Activated T-helper 17 cell treated with anti-CD3 and anti-CD28 coated beads, Interleukin-2, amount 50 U/mL, for 72 hours (primary cell): ENCODE measurements around the gene GBP1. TPM values are rescaled to one million over a fixed set of nuclear protein-coding genes. Genes with fewer than 3 reads are reported as not detected.
"Not testable (repeated sequence)": the region's sequence is repeated elsewhere in the genome, so short reads cannot be mapped to it uniquely, and the experiment has no call there.

ENCODE experiments used
- ATAC-seq: fragments of 150-1000 bp; cut with Tn5 transposase; replicated peaks from 2 replicates; pipeline ENCODE4 v1.10.0; 2021; ENCODE audit warnings: mild to moderate bottlenecking, moderate library complexity
- H3K27ac Mint-ChIP-seq: one replicate; pipeline ENCODE4 v1.8.0; 2022; ENCODE audit warnings: mixed read lengths
- H3K27me3 Mint-ChIP-seq: one replicate; pipeline ENCODE4 v1.8.0; 2022; ENCODE audit warnings: mixed read lengths
- H3K36me3 Mint-ChIP-seq: one replicate; pipeline ENCODE4 v1.8.0; 2022; ENCODE audit warnings: low read depth, mild to moderate bottlenecking, mixed read lengths
- H3K4me1 Mint-ChIP-seq: one replicate; pipeline ENCODE4 v1.8.0; 2022; ENCODE audit warnings: mixed read lengths
- H3K4me3 Mint-ChIP-seq: one replicate; pipeline ENCODE4 v1.8.0; 2022; ENCODE audit warnings: mild to moderate bottlenecking, mixed read lengths
- H3K9me3 Mint-ChIP-seq: one replicate; pipeline ENCODE4 v1.8.0; 2022; ENCODE audit warnings: mixed read lengths
- total RNA-seq, 2 donors: library from RNA; stranded (reverse); gene quantifications; one replicate each; pipeline ENCODE4 v1.2.3, GENCODE V29; 2022

Gene GBP1
- total RNA-seq: 10 to 100 TPM; 56.7 to 83.7 TPM

GRCh38 chr1:89065079-89065868 is at the start of gene GBP1:
Gene GBP1, minus strand, starts transcription at chr1:89065208. Its CDS starts 1,974 bp downstream, at chr1:89063234.
- H3K36me3 Mint-ChIP-seq: peaks cover 36% of the 10 kb centered on the region
- H3K4me1 Mint-ChIP-seq: peaks cover 20% of the 10 kb centered on the region
- H3K4me3 Mint-ChIP-seq: peak within 1 kb of the TSS; percentile 96
- H3K27me3 Mint-ChIP-seq: no peaks in the 10 kb centered on the region
- H3K9me3 Mint-ChIP-seq: no peaks in the 10 kb centered on the region
- peak; percentile 75 for ATAC-seq
- peak within 1 kb of the TSS; percentile 88 for H3K27ac Mint-ChIP-seq

- H3K27me3 Mint-ChIP-seq: no peaks in the 10 kb centered on the region
- ATAC-seq: peak; percentile 61
- peak overlapping the region; percentile 36 for H3K4me3 Mint-ChIP-seq
- H3K36me3 Mint-ChIP-seq: no peaks in the 10 kb centered on the region
- H3K9me3 Mint-ChIP-seq: no peaks in the 10 kb centered on the region
- peaks cover 30% of the 10 kb centered on the region for H3K4me1 Mint-ChIP-seq
- H3K27ac Mint-ChIP-seq: peak overlapping the region; percentile 84
These were observed 49.7 kb upstream of the GBP1 start for GRCh38 chr1:89114662-89115061.

GRCh38 chr1:89112871-89113613 is 48.0 kb upstream of the GBP1 start:
- Mint-ChIP-seq H3K9me3 (no peaks in the 10 kb centered on the region), H3K4me3 (no peak overlapping the region), H3K36me3 (no peaks in the 10 kb centered on the region), H3K27me3 (no peaks in the 10 kb centered on the region), H3K4me1 (peaks cover 32% of the 10 kb centered on the region), H3K27ac (peak overlapping the region; percentile 33)
- ATAC-seq: no peak

GRCh38 chr1:89104687-89105086 is 39.7 kb upstream of the GBP1 start:
- H3K27me3 Mint-ChIP-seq: no peaks in the 10 kb centered on the region
- peak; percentile 5 for ATAC-seq
- H3K4me3 Mint-ChIP-seq: no peak overlapping the region
- H3K9me3 Mint-ChIP-seq: peaks cover 3% of the 10 kb centered on the region
- peaks cover 12% of the 10 kb centered on the region for H3K4me1 Mint-ChIP-seq
- peak overlapping the region; percentile 56 for H3K27ac Mint-ChIP-seq
- H3K36me3 Mint-ChIP-seq: no peaks in the 10 kb centered on the region

DNA sequence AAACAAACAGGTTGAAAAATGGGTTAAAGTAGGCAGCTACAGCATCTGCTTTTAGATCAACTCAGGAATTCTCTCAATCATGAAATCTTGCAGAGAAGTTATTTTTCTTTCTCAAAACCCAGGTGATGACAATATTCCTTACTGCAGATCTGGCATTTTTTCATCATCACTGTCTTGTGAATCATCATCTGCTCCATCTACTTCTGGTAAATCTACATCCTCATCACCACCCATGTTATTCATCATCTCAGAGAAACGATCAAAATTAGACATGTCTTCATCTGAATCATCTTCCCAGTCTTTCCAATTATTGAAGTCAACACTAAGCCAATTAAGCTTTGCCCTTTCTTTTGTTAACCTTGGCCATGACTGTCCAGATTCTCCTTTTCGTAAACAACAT is 39.1 kb upstream of the GBP1 start:
- Mint-ChIP-seq H3K9me3 (peaks cover 3% of the 10 kb centered on the region), H3K4me1 (peaks cover 11% of the 10 kb centered on the region), H3K27ac (peak overlapping the region; percentile 56), H3K4me3 (no peak overlapping the region), H3K27me3 (no peaks in the 10 kb centered on the region), H3K36me3 (no peaks in the 10 kb centered on the region)
- peak; percentile 76 for ATAC-seq

DNA sequence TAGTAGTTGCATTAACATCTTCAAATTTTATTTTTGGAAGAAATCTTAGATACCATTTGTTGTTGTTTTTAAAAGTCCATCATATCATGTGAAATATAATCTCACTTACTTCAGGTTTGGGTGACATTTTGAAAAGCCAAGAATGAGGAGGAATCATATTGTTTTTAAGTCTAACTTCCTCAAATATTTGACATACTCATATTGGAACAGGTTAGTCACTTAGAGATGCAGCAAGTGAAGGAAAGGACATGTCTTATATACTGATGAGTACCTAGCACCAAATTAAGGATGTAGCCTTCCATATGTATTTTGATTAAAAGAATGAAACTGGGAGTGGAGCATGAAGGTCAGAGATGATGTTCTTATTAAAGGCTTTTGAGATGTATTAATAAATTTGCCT is 37.0 kb upstream of the GBP1 start:
- no peak overlapping the region for H3K27ac Mint-ChIP-seq
- no peaks in the 10 kb centered on the region for H3K27me3 Mint-ChIP-seq
- ATAC-seq: peak; percentile 38
- no peak overlapping the region for H3K4me3 Mint-ChIP-seq
- H3K9me3 Mint-ChIP-seq: peaks cover 7% of the 10 kb centered on the region
- no peaks in the 10 kb centered on the region for H3K36me3 Mint-ChIP-seq
- H3K4me1 Mint-ChIP-seq: peaks cover 6% of the 10 kb centered on the region

DNA sequence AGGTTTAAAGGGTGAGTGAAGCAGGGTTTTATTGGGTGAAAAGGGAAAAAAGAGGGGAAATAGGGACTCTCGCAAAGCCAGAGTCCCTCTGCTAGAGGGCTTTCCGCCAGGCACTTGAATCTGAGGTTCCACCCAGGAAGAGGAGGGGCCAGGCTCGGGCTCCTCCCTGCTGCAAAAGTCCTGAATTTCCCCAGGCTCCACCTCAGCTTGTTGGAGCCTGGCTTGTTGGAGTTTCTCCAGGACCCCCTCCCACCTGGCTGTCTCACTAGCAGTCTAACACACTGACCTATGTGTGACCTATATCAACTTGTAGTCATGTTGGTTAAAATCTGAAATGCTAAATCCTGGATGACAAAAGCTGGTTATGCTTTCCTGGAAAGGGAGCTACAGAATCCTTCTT is 35.4 kb upstream of the GBP1 start:
- H3K36me3 Mint-ChIP-seq: no peaks in the 10 kb centered on the region
- no peak overlapping the region for H3K27ac Mint-ChIP-seq
- peaks cover 4% of the 10 kb centered on the region for H3K9me3 Mint-ChIP-seq
- ATAC-seq: no peak
- no peak overlapping the region for H3K4me3 Mint-ChIP-seq
- H3K4me1 Mint-ChIP-seq: peaks cover 5% of the 10 kb centered on the region
- H3K27me3 Mint-ChIP-seq: no peaks in the 10 kb centered on the region

DNA sequence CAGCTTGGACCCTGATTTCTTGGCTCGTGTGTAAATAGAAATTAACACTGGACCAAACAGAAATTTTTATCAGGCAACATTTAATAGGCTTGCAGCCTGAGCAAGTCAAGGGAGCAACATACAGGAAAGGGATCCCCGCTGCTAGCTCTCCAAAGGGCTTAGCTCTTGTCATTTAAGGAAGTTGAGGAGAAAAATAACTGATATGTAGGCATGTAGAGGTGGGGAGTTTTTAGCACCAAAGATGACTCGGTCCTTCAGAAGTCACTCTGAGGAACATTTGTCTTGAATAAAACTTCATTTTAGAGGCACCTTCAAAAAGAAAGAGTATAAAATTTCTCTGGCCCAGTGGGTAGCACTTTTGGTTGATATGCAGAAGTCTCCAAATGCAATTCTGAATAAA is 33.8 kb upstream of the GBP1 start:
- H3K9me3 Mint-ChIP-seq: peaks cover 4% of the 10 kb centered on the region
- no peaks in the 10 kb centered on the region for H3K27me3 Mint-ChIP-seq
- no peak overlapping the region for H3K4me3 Mint-ChIP-seq
- ATAC-seq: no peak
- H3K27ac Mint-ChIP-seq: no peak overlapping the region
- H3K4me1 Mint-ChIP-seq: peaks cover 5% of the 10 kb centered on the region
- no peaks in the 10 kb centered on the region for H3K36me3 Mint-ChIP-seq

DNA sequence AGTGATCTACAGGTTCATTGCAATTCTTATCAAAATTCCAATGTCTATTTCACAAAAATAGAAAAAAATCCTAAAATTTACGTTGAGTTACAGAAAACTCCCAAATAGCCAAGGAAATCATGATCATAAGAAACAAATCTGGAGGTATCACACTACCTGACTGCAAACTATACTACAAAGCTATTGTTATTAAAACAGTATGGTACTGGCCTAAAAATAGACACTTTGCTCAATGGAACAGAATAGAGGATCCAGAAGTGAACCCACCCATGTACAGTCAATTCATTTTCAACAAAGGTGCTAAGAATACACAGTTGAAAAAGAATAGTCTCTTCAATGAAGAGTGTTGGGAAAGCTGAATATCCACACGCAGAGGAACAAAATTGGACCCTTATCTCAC is 30.7 kb upstream of the GBP1 start:
- no peaks in the 10 kb centered on the region for H3K36me3 Mint-ChIP-seq
- no peaks in the 10 kb centered on the region for H3K4me1 Mint-ChIP-seq
- no peak overlapping the region for H3K4me3 Mint-ChIP-seq
- H3K9me3 Mint-ChIP-seq: peaks cover 4% of the 10 kb centered on the region
- H3K27ac Mint-ChIP-seq: no peak overlapping the region
- H3K27me3 Mint-ChIP-seq: no peaks in the 10 kb centered on the region
- ATAC-seq: no peak

- Mint-ChIP-seq H3K4me3 (no peak overlapping the region), H3K4me1 (no peaks in the 10 kb centered on the region), H3K36me3 (no peaks in the 10 kb centered on the region), H3K27me3 (no peaks in the 10 kb centered on the region), H3K9me3 (no peaks in the 10 kb centered on the region), H3K27ac (no peak overlapping the region)
- peak; percentile 38 for ATAC-seq
These were observed 25.0 kb upstream of the GBP1 start for GRCh38 chr1:89089962-89090361.

DNA sequence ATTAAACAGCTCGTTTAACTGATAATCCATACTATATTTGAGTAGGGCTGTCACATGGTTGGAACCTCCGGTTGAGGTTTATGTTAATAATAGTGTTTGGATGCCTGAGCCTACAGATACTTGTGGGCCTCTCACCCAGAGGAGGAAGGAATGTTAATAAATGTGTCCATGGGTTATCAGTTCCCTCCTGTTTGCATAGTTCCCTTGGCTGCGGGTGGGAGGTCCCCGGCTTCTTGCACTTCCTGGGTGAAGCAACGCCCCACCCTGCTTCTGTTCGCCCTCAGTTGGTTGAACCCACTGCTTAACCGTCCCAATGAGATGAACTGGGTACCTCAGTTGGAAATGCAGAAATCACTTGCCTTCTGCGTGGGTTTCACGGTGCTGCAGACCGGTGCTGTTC is 23.6 kb upstream of the GBP1 start:
- H3K9me3 Mint-ChIP-seq: no peaks in the 10 kb centered on the region
- no peak overlapping the region for H3K27ac Mint-ChIP-seq
- H3K4me1 Mint-ChIP-seq: no peaks in the 10 kb centered on the region
- H3K4me3 Mint-ChIP-seq: no peak overlapping the region
- no peaks in the 10 kb centered on the region for H3K36me3 Mint-ChIP-seq
- no peaks in the 10 kb centered on the region for H3K27me3 Mint-ChIP-seq
- no peak for ATAC-seq

- no peak for ATAC-seq
- no peaks in the 10 kb centered on the region for H3K4me1 Mint-ChIP-seq
- no peak overlapping the region for H3K27ac Mint-ChIP-seq
- no peaks in the 10 kb centered on the region for H3K27me3 Mint-ChIP-seq
- H3K36me3 Mint-ChIP-seq: no peaks in the 10 kb centered on the region
- no peaks in the 10 kb centered on the region for H3K9me3 Mint-ChIP-seq
- H3K4me3 Mint-ChIP-seq: no peak overlapping the region
These were observed 22.2 kb upstream of the GBP1 start for GRCh38 chr1:89087241-89087640.

DNA sequence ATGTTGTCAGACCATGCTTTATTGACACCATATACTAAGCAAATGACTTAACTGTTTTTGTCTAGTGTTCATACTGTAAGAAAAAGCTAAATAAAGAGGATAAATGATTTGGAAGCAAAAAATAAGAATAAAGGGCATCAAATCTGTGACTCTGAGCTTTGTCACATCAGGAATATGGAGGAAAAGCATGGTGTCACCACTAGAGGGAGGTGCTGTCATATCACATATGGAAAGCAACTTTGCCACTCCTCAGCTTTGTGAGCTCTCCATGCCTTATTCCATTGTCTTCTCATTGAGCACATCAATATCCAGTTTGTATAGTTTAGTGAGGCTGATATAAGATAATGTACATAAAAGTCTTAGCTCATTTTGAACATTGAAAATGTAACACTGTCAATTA is 20.8 kb upstream of the GBP1 start:
- peak; percentile 69 for ATAC-seq

DNA sequence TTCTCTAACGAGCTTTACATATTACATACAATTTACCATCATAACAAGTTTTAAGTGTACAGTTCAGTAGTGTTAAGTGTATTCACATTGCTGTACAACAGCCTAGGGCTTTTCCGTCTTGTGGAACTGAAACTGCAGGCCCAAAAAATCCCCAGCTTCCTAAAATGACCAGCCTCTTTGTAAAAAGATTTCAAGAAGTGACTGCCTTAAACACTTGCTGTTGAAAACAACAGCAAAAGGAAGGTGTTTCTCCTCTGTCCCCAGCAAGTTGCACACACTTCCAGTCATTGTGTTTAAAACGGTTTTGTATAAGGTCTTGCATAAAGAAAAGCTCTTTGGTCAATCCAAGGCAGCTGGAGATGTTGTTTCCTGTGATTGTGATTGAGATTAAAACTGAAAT is 16.0 kb upstream of the GBP1 start:
- H3K27ac Mint-ChIP-seq: no peak overlapping the region
- no peaks in the 10 kb centered on the region for H3K36me3 Mint-ChIP-seq
- H3K27me3 Mint-ChIP-seq: no peaks in the 10 kb centered on the region
- no peak for ATAC-seq
- H3K9me3 Mint-ChIP-seq: no peaks in the 10 kb centered on the region
- H3K4me1 Mint-ChIP-seq: no peaks in the 10 kb centered on the region
- no peak overlapping the region for H3K4me3 Mint-ChIP-seq

More for the DNA sequence above, 20.8 kb upstream of the GBP1 start:
- Mint-ChIP-seq H3K27me3 (no peaks in the 10 kb centered on the region), H3K4me1 (no peaks in the 10 kb centered on the region), H3K27ac (no peak overlapping the region), H3K4me3 (no peak overlapping the region), H3K9me3 (no peaks in the 10 kb centered on the region), H3K36me3 (no peaks in the 10 kb centered on the region)

DNA sequence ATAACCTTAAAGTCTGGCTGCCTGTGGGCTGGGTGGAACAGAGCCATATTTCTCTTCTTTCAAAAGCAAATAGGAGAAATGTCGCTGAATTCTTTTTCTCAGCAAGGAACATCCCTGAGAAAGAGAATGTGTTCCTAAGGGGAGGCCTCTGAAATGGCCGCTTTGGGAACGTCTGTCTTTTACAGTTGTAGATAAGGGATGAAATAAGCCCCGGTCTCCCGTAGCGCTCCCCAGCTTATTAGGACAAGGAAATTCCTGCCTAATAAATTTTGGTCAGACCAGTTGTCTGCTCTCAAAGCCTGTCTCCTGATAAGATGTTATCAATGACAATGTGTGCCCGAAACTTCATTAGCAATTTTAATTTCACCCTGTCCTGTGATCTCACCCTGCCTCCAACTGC is 15.1 kb upstream of the GBP1 start:
- H3K27me3 Mint-ChIP-seq, H3K4me1 Mint-ChIP-seq, H3K9me3 Mint-ChIP-seq, H3K27ac Mint-ChIP-seq, H3K36me3 Mint-ChIP-seq, H3K4me3 Mint-ChIP-seq, ATAC-seq: not testable (repeated sequence)
